ENCODE data around the gene GNAI3. TPM values are rescaled to one million over a fixed set of nuclear protein-coding genes. Genes with fewer than 3 reads are reported as not detected.

The GNAI3 gene
- total and polyA plus RNA-seq, 2 of the 8 experiments (the other 6 are each of a cell fraction or from before 2014, with no cell fraction given) = 4.0 to 9.8 TPM

- ChIA-PET CTCF (ENCODE audit: partially characterized antibody) (interaction anchor here (0.8 to 26.3 kb wide), 7 partner anchors 7 to 110 kb away, joined by 3 to 1755 read pairs (median 3); partner anchors contain the start of genes AMIGO1, ATXN7L2, CYB561D1 and GPR61), POLR2A (ENCODE audit: partially characterized antibody) (interaction anchor here (0.5 to 2.4 kb wide), 4 partner anchors 13 to 163 kb away, joined by 3 to 10 read pairs (median 3); partner anchors contain the start of gene GNAI3)
- Histone ChIP-seq H3K18ac (ENCODE audit: extremely low read depth, low read length) (no peak overlapping the region), H3K4me3 (ENCODE audit: extremely low read depth in 1 of 4, insufficient read depth in 2 of 4, low read depth in 3 of 4, low read length in 4 of 4) (no peak overlapping the region), H3K27me3 (replicated peaks in 1 of 4; ENCODE audit: control insufficient read depth in 3 of 4, extremely low read depth in 1 of 4, insufficient read depth in 3 of 4, low read length in 3 of 4) (peaks cover 0 to 2% (median 0%) of the 10 kb centered on the region in 4 experiments; a peak in 1 of 7 replicates), H2BK20ac (ENCODE audit: low read length) (no peak overlapping the region), H3K27ac (ENCODE audit: low read depth, low read length) (no peak overlapping the region), H3K4me2 (ENCODE audit: insufficient read depth in 1 of 2, low read depth in 2 of 2, low read length in 2 of 2) (no peak overlapping the region), H4K91ac (replicated peaks; ENCODE audit: insufficient read length, low read length) (no peak overlapping the region), H3K79me1 (ENCODE audit: low read depth, low read length) (no peaks in the 10 kb centered on the region; the same call in 1 of the 2 replicates), H3K79me2 (ENCODE audit: control insufficient read depth in 1 of 2, insufficient read depth in 2 of 2, low read length in 2 of 2) (no peaks in the 10 kb centered on the region), H2BK15ac (ENCODE audit: low read length) (no peak overlapping the region), H4K20me1 (replicated peaks in 1 of 2; ENCODE audit: control insufficient read depth in 1 of 2, insufficient read depth in 2 of 2, low read length in 2 of 2) (no peaks in the 10 kb centered on the region), H2BK12ac (ENCODE audit: low read depth, low read length) (no peak overlapping the region), H3K9me3 (ENCODE audit: insufficient read depth in 2 of 2, low read depth in 1 of 2, low read length in 1 of 2) (no peaks in the 10 kb centered on the region), H2BK120ac (replicated peaks; ENCODE audit: low read depth, low read length) (no peak overlapping the region), H3K56ac (replicated peaks; ENCODE audit: insufficient read length, low read depth, low read length) (no peak overlapping the region), H2BK5ac (ENCODE audit: low read depth, low read length) (no peak overlapping the region), H3K4me1 (replicated peaks in 1 of 4; ENCODE audit: control insufficient read depth in 3 of 4, insufficient read depth in 4 of 4, low read length in 3 of 4) (peaks cover 0 to 6% (median 1%) of the 10 kb centered on the region in 4 experiments; a peak in 4 of 7 replicates), H3K4ac (replicated peaks; ENCODE audit: insufficient read length, low read depth, low read length) (no peak overlapping the region), H2AK5ac (ENCODE audit: low read depth, low read length) (no peak overlapping the region), H3K36me3 (ENCODE audit: control insufficient read depth in 2 of 4, insufficient read depth in 4 of 4, low read length in 3 of 4) (no peaks in the 10 kb centered on the region), H3K23ac (ENCODE audit: insufficient read length) (no peak overlapping the region), H4K8ac (ENCODE audit: extremely low read depth, insufficient read depth, low read length) (no peak overlapping the region), H4K5ac (ENCODE audit: insufficient read length, low read depth, low read length) (no peak overlapping the region), H3K14ac (ENCODE audit: insufficient read length) (no peak overlapping the region), H2AFZ (ENCODE audit: low read length) (no peak overlapping the region), H3K23me2 (ENCODE audit: low read depth, low read length) (no peaks in the 10 kb centered on the region; the same call in 1 of the 2 replicates), H3K9ac (replicated peaks in 1 of 4; ENCODE audit: extremely low read depth in 1 of 4, low read depth in 3 of 4, low read length in 3 of 4) (no peak overlapping the region)
- DNase-seq (ENCODE audit: low read depth in 1 of 2, low spot score in 2 of 2) (no peak), FAIRE-seq (no peak)
- 87% methylated on average over 2 of the region's 5 CpGs; no CpG with 5 or more reads in 1 of the 2 experiments for WGBS, 2 experiments (ENCODE audit: extremely low coverage in 1 of 2, insufficient coverage in 1 of 2, insufficient read length in 1 of 2, insufficient replicate concordance in 2 of 2, low coverage in 1 of 2, low lambda C conversion rate in 2 of 2, missing lambda C conversion rate in 1 of 2)
- no peak for TF ChIP-seq HDAC2 (IDR thresholded peaks at IDR 0.05; ENCODE audit: borderline replicate concordance in 1 of 2, low read depth in 2 of 2, low read length in 2 of 2)
- no peak for TF ChIP-seq SIN3A (conservative IDR thresholded peaks at IDR 0.05 in 1 of 2, IDR thresholded peaks at IDR 0.05 in 1 of 2; ENCODE audit: low read depth in 1 of 2, low read length in 2 of 2)
- no peak for TF ChIP-seq KDM1A (IDR thresholded peaks at IDR 0.05; ENCODE audit: borderline replicate concordance, low read length)
- TF ChIP-seq RFX5 (IDR thresholded peaks at IDR 0.05; ENCODE audit: borderline replicate concordance, low read depth, low read length) = no peak
- no peak for TF ChIP-seq CTCF (IDR thresholded peaks at IDR 0.05; ENCODE audit: control extremely low read depth in 1 of 3, insufficient read depth in 1 of 3, low read depth in 1 of 3, low read length in 3 of 3)
- no peak for TF ChIP-seq ATF3 (IDR thresholded peaks at IDR 0.05; ENCODE audit: insufficient read depth, low read depth, low read length)
- no peak for TF ChIP-seq JUN (IDR thresholded peaks at IDR 0.05; ENCODE audit: low read depth, low read length)
- TF ChIP-seq CREB1 (IDR thresholded peaks at IDR 0.05) = no peak
- no peak for TF ChIP-seq SIX5 (IDR thresholded peaks at IDR 0.05; ENCODE audit: low read depth, low read length)
Observed at GRCh38 chr1:109535971-109536491, 12.4 kb upstream of the GNAI3 start.

Data from H1 (cell line).